Measurements from ENCODE around the gene OXSR1.
A peak's percentile ranks its signal among the peaks of the same experiment; 100 is the strongest.
"Not testable (repeated sequence)": the region's sequence is repeated elsewhere in the genome, so short reads cannot be mapped to it uniquely, and the experiment has no call there.

OXSR1 gene

GRCh38 chr3:38146504-38146903 is 18.8 kb upstream of the OXSR1 start:
- no peak for DNase-seq

GRCh38 chr3:38147421-38147820 is 17.9 kb upstream of the OXSR1 start:
- no peak for DNase-seq

- DNase-seq: no peak
These were observed 16.9 kb upstream of the OXSR1 start for GRCh38 chr3:38148311-38148882.

GRCh38 chr3:38149708-38150107 is 15.6 kb upstream of the OXSR1 start:
- no peak for DNase-seq

GRCh38 chr3:38150780-38151528 is 14.4 kb upstream of the OXSR1 start:
- DNase-seq: no peak

- DNase-seq: no peak
These were observed 13.6 kb upstream of the OXSR1 start for GRCh38 chr3:38151667-38152265.

- DNase-seq: no peak
These were observed 12.7 kb upstream of the OXSR1 start for GRCh38 chr3:38152609-38153008.

- no peak for DNase-seq
These were observed 12.1 kb upstream of the OXSR1 start for GRCh38 chr3:38153221-38153620.

GRCh38 chr3:38154033-38154494 is 11.3 kb upstream of the OXSR1 start:
- DNase-seq: no peak

GRCh38 chr3:38154625-38155255 is 10.6 kb upstream of the OXSR1 start:
- no peak for DNase-seq

- no peak for DNase-seq
These were observed 9.5 kb upstream of the OXSR1 start for GRCh38 chr3:38155825-38156224.

- no peak for DNase-seq
These were observed 8.2 kb upstream of the OXSR1 start for GRCh38 chr3:38157117-38157516.

GRCh38 chr3:38157595-38157994 is 7.7 kb upstream of the OXSR1 start:
- DNase-seq: no peak

GRCh38 chr3:38158472-38158871 is 6.9 kb upstream of the OXSR1 start:
- DNase-seq: no peak

GRCh38 chr3:38160704-38161103 is 4.6 kb upstream of the OXSR1 start:
- DNase-seq: not testable (repeated sequence)

GRCh38 chr3:38163117-38163840 is 2.1 kb upstream of the OXSR1 start:
- no peak for DNase-seq

- DNase-seq: no peak
These were observed 1.3 kb upstream of the OXSR1 start for GRCh38 chr3:38163841-38164642.

- no peak for DNase-seq
These were observed 740 bp upstream of the OXSR1 start for GRCh38 chr3:38164643-38164951.

- DNase-seq: peak in 1 of 2 donors; percentile 46
These were observed 518 bp downstream of the OXSR1 start for GRCh38 chr3:38165722-38166387.

- no peak for DNase-seq
These were observed 2.3 kb downstream of the OXSR1 start for GRCh38 chr3:38167591-38167990.

- no peak for DNase-seq
These were observed 3.1 kb downstream of the OXSR1 start for GRCh38 chr3:38168151-38169026.

Measured in stimulated activated CD4-positive, alpha-beta T cell treated with anti-CD3 and anti-CD28 coated beads, Interleukin-2, amount 100 ng/mL, for 48 hours (primary cell).